ENCODE data around the gene FGF12.

GRCh38 chr3:192444096-192444790 lies 283.1 kb downstream of the FGF12 start:
- TF ChIP-seq, protein P1, sequence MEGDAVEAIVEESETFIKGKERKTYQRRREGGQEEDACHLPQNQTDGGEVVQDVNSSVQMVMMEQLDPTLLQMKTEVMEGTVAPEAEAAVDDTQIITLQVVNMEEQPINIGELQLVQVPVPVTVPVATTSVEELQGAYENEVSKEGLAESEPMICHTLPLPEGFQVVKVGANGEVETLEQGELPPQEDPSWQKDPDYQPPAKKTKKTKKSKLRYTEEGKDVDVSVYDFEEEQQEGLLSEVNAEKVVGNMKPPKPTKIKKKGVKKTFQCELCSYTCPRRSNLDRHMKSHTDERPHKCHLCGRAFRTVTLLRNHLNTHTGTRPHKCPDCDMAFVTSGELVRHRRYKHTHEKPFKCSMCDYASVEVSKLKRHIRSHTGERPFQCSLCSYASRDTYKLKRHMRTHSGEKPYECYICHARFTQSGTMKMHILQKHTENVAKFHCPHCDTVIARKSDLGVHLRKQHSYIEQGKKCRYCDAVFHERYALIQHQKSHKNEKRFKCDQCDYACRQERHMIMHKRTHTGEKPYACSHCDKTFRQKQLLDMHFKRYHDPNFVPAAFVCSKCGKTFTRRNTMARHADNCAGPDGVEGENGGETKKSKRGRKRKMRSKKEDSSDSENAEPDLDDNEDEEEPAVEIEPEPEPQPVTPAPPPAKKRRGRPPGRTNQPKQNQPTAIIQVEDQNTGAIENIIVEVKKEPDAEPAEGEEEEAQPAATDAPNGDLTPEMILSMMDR (IDR thresholded peaks at IDR 0.05), result peak; percentile 76 to 95 (median 95)
- TF ChIP-seq POLR2A (IDR thresholded peaks at IDR 0.05), result no peak
